ENCODE measurements around the gene SOST. TPM values are rescaled to one million over a fixed set of nuclear protein-coding genes. Genes with fewer than 3 reads are reported as not detected.
"Not testable (repeated sequence)": the region's sequence is repeated elsewhere in the genome, so short reads cannot be mapped to it uniquely, and the experiment has no call there.

Gene SOST
- polyA plus RNA-seq (ENCODE audit: insufficient read length in 4 of 4), result 10 to 100 TPM; 48.7 to 63.6 (median 52.2) TPM

GRCh38 chr17:43758497-43759174 is at the start of gene SOST:
SOST (minus strand) TSS chr17:43758791; CDS start chr17:43758741, 50 bp downstream.
- no peak for DNase-seq (ENCODE audit: low read depth in 4 of 4, low spot score in 2 of 4)

GRCh38 chr17:43808076-43808475 is 49.5 kb upstream of the SOST start:
- no peak for DNase-seq (ENCODE audit: low read depth in 4 of 4, low spot score in 2 of 4)

GRCh38 chr17:43805117-43805516 is 46.5 kb upstream of the SOST start:
- no peak for DNase-seq (ENCODE audit: low read depth in 4 of 4, low spot score in 2 of 4)

GRCh38 chr17:43803758-43804157 is 45.2 kb upstream of the SOST start:
- peak in 2 of 4 donors; percentile 38 to 56 for DNase-seq (ENCODE audit: low read depth in 4 of 4, low spot score in 2 of 4)

GRCh38 chr17:43801844-43802243 is 43.3 kb upstream of the SOST start:
- no peak for DNase-seq (ENCODE audit: low read depth in 4 of 4, low spot score in 2 of 4)

- no peak for DNase-seq (ENCODE audit: low read depth in 4 of 4, low spot score in 2 of 4)
These were observed 42.1 kb upstream of the SOST start for GRCh38 chr17:43800736-43801135.

GRCh38 chr17:43799047-43799446 is 40.5 kb upstream of the SOST start:
- no peak for DNase-seq (ENCODE audit: low read depth in 4 of 4, low spot score in 2 of 4)

- DNase-seq (ENCODE audit: low read depth in 4 of 4, low spot score in 2 of 4), result not testable (repeated sequence)
These were observed 39.4 kb upstream of the SOST start for GRCh38 chr17:43798024-43798423.

- DNase-seq (ENCODE audit: low read depth in 4 of 4, low spot score in 2 of 4), result not testable (repeated sequence)
These were observed 34.1 kb upstream of the SOST start for GRCh38 chr17:43792668-43793067.

GRCh38 chr17:43791589-43791988 is 33.0 kb upstream of the SOST start:
- DNase-seq (ENCODE audit: low read depth in 4 of 4, low spot score in 2 of 4), result no peak

- no peak for DNase-seq (ENCODE audit: low read depth in 4 of 4, low spot score in 2 of 4)
These were observed 31.8 kb upstream of the SOST start for GRCh38 chr17:43790311-43790940.

- DNase-seq (ENCODE audit: low read depth in 4 of 4, low spot score in 2 of 4), result no peak
These were observed 30.9 kb upstream of the SOST start for GRCh38 chr17:43789482-43789881.

- no peak for DNase-seq (ENCODE audit: low read depth in 4 of 4, low spot score in 2 of 4)
These were observed 29.9 kb upstream of the SOST start for GRCh38 chr17:43788540-43788939.

GRCh38 chr17:43787728-43788127 is 29.1 kb upstream of the SOST start:
- no peak for DNase-seq (ENCODE audit: low read depth in 4 of 4, low spot score in 2 of 4)

GRCh38 chr17:43784628-43785101 is 26.1 kb upstream of the SOST start:
- DNase-seq (ENCODE audit: low read depth in 4 of 4, low spot score in 2 of 4), result no peak

- DNase-seq (ENCODE audit: low read depth in 4 of 4, low spot score in 2 of 4), result no peak
These were observed 25.5 kb upstream of the SOST start for GRCh38 chr17:43784068-43784467.

GRCh38 chr17:43782913-43783680 is 24.5 kb upstream of the SOST start:
- no peak for DNase-seq (ENCODE audit: low read depth in 4 of 4, low spot score in 2 of 4)

GRCh38 chr17:43780135-43780534 is 21.5 kb upstream of the SOST start, which contains the start of gene CFAP97D1:
CFAP97D1 (plus strand) TSS chr17:43780435; CDS start chr17:43780463, 28 bp downstream.
- no peak for DNase-seq (ENCODE audit: low read depth in 4 of 4, low spot score in 2 of 4)

- no peak for DNase-seq (ENCODE audit: low read depth in 4 of 4, low spot score in 2 of 4)
These were observed 20.8 kb upstream of the SOST start for GRCh38 chr17:43779145-43780125.
